GM20000 (cell line): ENCODE results near the gene CHRNB2.

ENCODE experiments used
- DNase-seq: peaks from one replicate; pipeline ENCODE4 v3.0.0; 2012; ENCODE audit warnings: low spot score
- TF ChIP-seq, protein P1 (sequence below): IDR thresholded peaks from 2 replicates; pipeline ENCODE4 v1.5.1; 2012; ENCODE audit warnings: mild to moderate bottlenecking, control low read depth; ENCODE audit errors: extremely low read depth, missing control alignments

The CHRNB2 gene

DNA sequence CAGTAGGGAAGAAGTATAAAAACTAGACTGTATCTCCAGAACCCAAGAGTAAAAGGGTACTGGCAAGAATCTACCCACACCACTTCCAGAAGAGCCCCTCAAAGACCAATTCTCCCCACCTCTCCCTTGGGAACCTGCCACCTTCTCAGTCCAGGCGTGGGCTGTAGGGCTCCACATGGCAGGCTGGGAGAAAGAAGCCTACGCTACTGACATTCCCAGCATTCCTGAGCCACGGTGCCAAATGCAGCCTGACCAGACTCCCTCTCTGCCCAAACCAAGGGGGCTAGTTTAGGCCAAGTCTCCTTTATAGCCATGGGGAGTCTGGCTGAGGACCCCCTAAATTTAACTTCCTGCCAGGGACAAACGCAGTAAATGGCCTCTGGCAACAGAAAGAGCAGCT is 11.2 kb upstream of the CHRNB2 start:
- TF ChIP-seq, protein P1, sequence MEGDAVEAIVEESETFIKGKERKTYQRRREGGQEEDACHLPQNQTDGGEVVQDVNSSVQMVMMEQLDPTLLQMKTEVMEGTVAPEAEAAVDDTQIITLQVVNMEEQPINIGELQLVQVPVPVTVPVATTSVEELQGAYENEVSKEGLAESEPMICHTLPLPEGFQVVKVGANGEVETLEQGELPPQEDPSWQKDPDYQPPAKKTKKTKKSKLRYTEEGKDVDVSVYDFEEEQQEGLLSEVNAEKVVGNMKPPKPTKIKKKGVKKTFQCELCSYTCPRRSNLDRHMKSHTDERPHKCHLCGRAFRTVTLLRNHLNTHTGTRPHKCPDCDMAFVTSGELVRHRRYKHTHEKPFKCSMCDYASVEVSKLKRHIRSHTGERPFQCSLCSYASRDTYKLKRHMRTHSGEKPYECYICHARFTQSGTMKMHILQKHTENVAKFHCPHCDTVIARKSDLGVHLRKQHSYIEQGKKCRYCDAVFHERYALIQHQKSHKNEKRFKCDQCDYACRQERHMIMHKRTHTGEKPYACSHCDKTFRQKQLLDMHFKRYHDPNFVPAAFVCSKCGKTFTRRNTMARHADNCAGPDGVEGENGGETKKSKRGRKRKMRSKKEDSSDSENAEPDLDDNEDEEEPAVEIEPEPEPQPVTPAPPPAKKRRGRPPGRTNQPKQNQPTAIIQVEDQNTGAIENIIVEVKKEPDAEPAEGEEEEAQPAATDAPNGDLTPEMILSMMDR, result no peak
- no peak for DNase-seq

GRCh38 chr1:154557248-154557938 is 10.2 kb upstream of the CHRNB2 start:
- TF ChIP-seq, protein P1, result no peak
- no peak for DNase-seq

- TF ChIP-seq, protein P1, result no peak
- DNase-seq, result no peak
Measured at GRCh38 chr1:154557939-154558719, 9.4 kb upstream of the CHRNB2 start, which contains the start of gene UBE2Q1. UBE2Q1 (minus strand) TSS chr1:154558662; CDS start chr1:154558553, 109 bp downstream.

- TF ChIP-seq, protein P1, result no peak
- DNase-seq, result peak; percentile 99
Measured at GRCh38 chr1:154558720-154559465, 8.7 kb upstream of the CHRNB2 start.

- peak; percentile 83 for DNase-seq
- TF ChIP-seq, protein P1, result peak; percentile 92
Measured at GRCh38 chr1:154559466-154560044, 8.0 kb upstream of the CHRNB2 start.

- DNase-seq, result no peak
- TF ChIP-seq, protein P1, result no peak
Measured at GRCh38 chr1:154565876-154566275, 1.7 kb upstream of the CHRNB2 start.
